H1 (cell line): ENCODE results near the gene CHTF18. TPM values are rescaled to one million over a fixed set of nuclear protein-coding genes. Genes with fewer than 3 reads are reported as not detected.

Experiments
- ASH2L ChIP-seq: fragments of 200-600, 300-600 bp; sonication (generic); IDR thresholded peaks from one replicate; pipeline ENCODE4 v1.7.1; 2017; ENCODE audit warnings: low read length
- BACH1 ChIP-seq: IDR thresholded peaks from 2 replicates; pipeline ENCODE4 v1.6.1; 2012; ENCODE audit warnings: low read length, improper control_type of control experiment
- CREB1 ChIP-seq: IDR thresholded peaks from 2 replicates; pipeline ENCODE4 v1.6.1; 2012; ENCODE audit warnings: inconsistent platforms
- CTBP2 ChIP-seq: IDR thresholded peaks from 2 replicates; pipeline ENCODE4 v1.7.0; 2011; ENCODE audit warnings: borderline replicate concordance, mild to moderate bottlenecking, moderate library complexity, mixed read lengths, low read length; ENCODE audit not compliant: insufficient read depth, insufficient read length
- EGR1 ChIP-seq: IDR thresholded peaks from 2 replicates; pipeline ENCODE4 v1.6.1; 2011; ENCODE audit warnings: low read depth, low read length, borderline replicate concordance
- GABPA ChIP-seq: IDR thresholded peaks from 2 replicates; pipeline ENCODE4 v1.6.1; 2011; ENCODE audit warnings: mild to moderate bottlenecking, low read length, moderate library complexity, borderline replicate concordance; ENCODE audit not compliant: insufficient read depth
- HDAC6 ChIP-seq: IDR thresholded peaks from one replicate; pipeline ENCODE4 v1.7.1; 2012; ENCODE audit warnings: low read depth, mild to moderate bottlenecking, inconsistent platforms, low read length, moderate library complexity
- JUND ChIP-seq: IDR thresholded peaks from 2 replicates; pipeline ENCODE4 v1.6.1; 2011; ENCODE audit warnings: mild to moderate bottlenecking, improper control_type of control experiment, low read length
- POLR2A ChIP-seq, 2 experiments: IDR thresholded peaks; 1 replicate in 1 of 2; 2 replicates in 1 of 2; pipeline ENCODE4 v1.6.1; 2011; ENCODE audit warnings: low read depth in 2 of 2, low read length in 2 of 2, mild to moderate bottlenecking in 2 of 2; ENCODE audit errors: control extremely low read depth in 1 of 2
- SP2 ChIP-seq: IDR thresholded peaks from 2 replicates; pipeline ENCODE4 v1.6.1; 2012; ENCODE audit warnings: mild to moderate bottlenecking, low read length, inconsistent platforms
- SP4 ChIP-seq: IDR thresholded peaks from 2 replicates; pipeline ENCODE4 v1.6.1; 2012; ENCODE audit warnings: low read length, inconsistent platforms
- TAF7 ChIP-seq: optimal IDR thresholded peaks from 2 replicates; pipeline ENCODE3; 2011; ENCODE audit warnings: low read depth, mild to moderate bottlenecking, inconsistent platforms, low read length, moderate library complexity, borderline replicate concordance
- polyA plus RNA-seq, 7 experiments: library from polyadenylated mRNA; depleted of rRNA in 3 of 7; stranded (reverse) in 5 of 7; unstranded in 2 of 7; fragments of >200 nt in 5 of 7; fragments of 200-250 nt in 2 of 7; gene quantifications; 1 replicate in 5 of 7; 2 replicates in 1 of 7; 4 replicates in 1 of 7; pipeline versions ENCODE4 v1.2.1 to v1.2.3, GENCODE V29; 2011 to 2013; ENCODE audit warnings: missing spikeins in 2 of 7, mixed read lengths in 2 of 7
- total RNA-seq: library from RNA; stranded (reverse); fragmentation: NEBNext Ultra II Directional; extraction: Animal tissue kit (Norgen Biotek cat#: 25700); gene quantifications from 2 replicates; pipeline ENCODE4 v1.2.1, GENCODE V29; 2021
- TF ChIP-seq, protein P1 (sequence below): IDR thresholded peaks from 2 replicates; pipeline ENCODE4 v1.6.1; 2012; ENCODE audit warnings: inconsistent platforms

The CHTF18 gene
- total and polyA plus RNA-seq, 2 of the 8 experiments (the other 6 are each of a cell fraction or from before 2014, with no cell fraction given), result 75.3 to 104 TPM

DNA sequence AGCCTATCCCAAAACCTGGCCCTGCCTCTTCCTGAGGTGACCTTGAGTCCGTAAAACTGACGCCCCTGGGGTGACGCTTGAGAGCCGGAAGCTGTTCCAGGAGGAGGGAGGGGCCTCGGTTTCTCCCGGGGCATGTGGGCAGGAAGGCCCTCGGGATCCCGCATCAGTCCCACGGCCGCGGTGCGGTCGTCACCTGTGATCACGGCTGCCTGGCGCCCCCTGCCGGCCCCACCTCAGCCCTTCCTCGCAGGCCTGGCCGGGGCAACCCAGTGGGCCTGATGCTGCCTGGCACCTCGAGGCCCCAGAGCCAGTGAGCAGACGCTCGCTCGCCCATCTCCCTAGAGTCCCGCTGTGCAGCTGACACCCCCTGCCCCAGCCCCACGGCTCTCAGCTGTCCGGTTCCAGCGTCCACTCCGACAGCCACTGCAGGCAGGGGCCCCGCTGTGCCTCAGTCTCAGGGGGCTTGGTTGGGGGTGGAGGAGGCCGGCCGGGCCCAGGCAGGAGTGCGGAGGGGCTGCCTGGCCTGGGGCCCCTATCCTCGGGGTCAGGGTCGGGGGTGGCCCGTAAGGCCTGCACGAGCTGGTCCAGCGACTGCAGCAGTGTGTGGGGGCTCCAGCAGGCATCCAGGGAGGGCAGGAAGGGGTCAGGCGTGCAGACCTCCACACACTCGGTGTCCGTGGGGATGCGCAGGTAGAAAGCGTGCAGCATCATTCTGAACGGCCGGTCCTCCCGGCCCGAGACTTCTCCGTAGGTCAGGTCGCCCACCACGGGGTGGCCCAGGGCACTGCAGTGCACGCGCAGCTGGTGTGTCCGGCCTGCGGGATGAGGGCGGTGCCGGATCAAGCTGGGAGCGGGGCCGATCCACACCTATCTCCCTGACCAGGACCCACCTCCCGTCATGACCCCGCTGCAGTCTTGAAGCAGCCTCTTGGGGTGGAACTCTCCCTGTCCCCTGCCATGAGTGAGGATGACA is 2.6 kb upstream of the CHTF18 start (continued):
- TF ChIP-seq ASH2L (no peak), EGR1 (no peak), CTBP2 (no peak), SP2 (no peak), GABPA (peak; percentile 83), POLR2A (IDR thresholded peaks at IDR 0.05; ENCODE audit: control extremely low read depth in 1 of 2, low read depth in 2 of 2, low read length in 2 of 2) (no peak), HDAC6 (no peak), JUND (no peak), SP4 (no peak), BACH1 (peak; percentile 82), TAF7 (no peak), CREB1 (peak; percentile 57)
- TF ChIP-seq, protein P1, sequence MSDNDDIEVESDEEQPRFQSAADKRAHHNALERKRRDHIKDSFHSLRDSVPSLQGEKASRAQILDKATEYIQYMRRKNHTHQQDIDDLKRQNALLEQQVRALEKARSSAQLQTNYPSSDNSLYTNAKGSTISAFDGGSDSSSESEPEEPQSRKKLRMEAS, result peak; percentile 64
